Neutrophil (primary cell): ENCODE results near the gene ZNF530.

Source experiments
- H3K27ac ChIP-seq: fragments of 200-600 bp; sonication (generic); 2 replicates; pipeline ENCODE4 v1.5.1; 2016; ENCODE audit warnings: mild to moderate bottlenecking, moderate library complexity
- H3K27me3 ChIP-seq: fragments of 200-600 bp; sonication (generic); 2 replicates; pipeline ENCODE4 v1.6.0; 2016; ENCODE audit warnings: mild to moderate bottlenecking
- H3K36me3 ChIP-seq: fragments of 200-600 bp; sonication (generic); 2 replicates; pipeline ENCODE4 v1.5.1; 2017
- H3K4me1 ChIP-seq, 2 experiments: fragments of 200-600 bp in 1 of 2; sonication (generic) in 1 of 2; 1 replicate in 1 of 2; 2 replicates in 1 of 2; pipeline versions ENCODE4 v1.5.1 to v1.6.1; 2013 to 2016; ENCODE audit warnings: low read depth in 1 of 2, low read length in 1 of 2, mild to moderate bottlenecking in 1 of 2, moderate library complexity in 1 of 2; ENCODE audit not compliant: control insufficient read depth in 1 of 2, insufficient read depth in 1 of 2
- H3K4me3 ChIP-seq, 2 experiments: fragments of 200-600 bp in 1 of 2; sonication (generic) in 1 of 2; 1 replicate in 1 of 2; 2 replicates in 1 of 2; pipeline ENCODE4 v1.5.1; 2013 to 2016; ENCODE audit warnings: low read depth in 1 of 2, low read length in 1 of 2, mild to moderate bottlenecking in 1 of 2, moderate library complexity in 1 of 2
- H3K9me3 ChIP-seq: fragments of 200-600 bp; sonication (generic); 2 replicates; pipeline ENCODE4 v1.5.1; 2016
- CTCF ChIP-seq: fragments of 200-600 bp; sonication (generic); IDR thresholded peaks from 2 replicates; pipeline ENCODE4 v1.5.1; 2016; ENCODE audit warnings: antibody characterized with exemption

ZNF530 gene

DNA sequence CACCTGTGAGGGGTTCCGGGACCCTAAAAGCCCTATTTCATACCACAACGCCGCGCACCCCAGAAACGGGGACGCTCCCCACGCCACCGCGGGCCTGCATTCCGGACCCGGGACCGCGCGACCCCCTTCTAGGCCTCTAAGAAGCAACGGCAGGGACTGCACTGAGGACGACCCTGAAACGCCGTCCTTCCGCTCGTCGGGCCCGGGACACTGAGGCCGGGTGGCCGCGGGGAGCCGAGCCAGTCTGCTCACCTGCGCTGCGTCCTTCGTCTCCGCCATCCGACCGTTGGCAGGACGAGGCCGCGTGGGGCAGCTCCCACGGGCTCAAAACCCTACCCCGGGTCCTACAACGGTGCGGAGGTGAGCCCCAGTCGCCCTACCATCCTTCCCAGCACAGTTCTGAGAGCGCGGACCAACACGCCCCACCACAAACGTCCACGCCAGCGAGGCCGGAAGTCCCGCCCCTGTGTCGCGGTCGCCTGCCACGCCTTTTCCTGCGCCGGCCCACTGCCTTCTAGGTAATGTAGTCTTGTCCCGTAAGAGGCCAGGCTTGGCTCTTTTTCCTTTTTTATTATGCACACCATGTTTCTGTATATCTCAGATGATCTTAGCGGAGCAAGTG, 40.2 kb upstream of the ZNF530 start, which contains the start of gene ZNF550:
TSS of gene ZNF550 (minus strand) at position 460 of the 622 bp plus-strand sequence. CDS start at position 279, 181 bp downstream.
- H3K4me3 ChIP-seq, result peak within 1 kb of the TSS; percentile 64 to 72
- H3K9me3 ChIP-seq, result peaks cover 19% of the 10 kb centered on the region
- peak within 1 kb of the TSS; percentile 1 for H3K27ac ChIP-seq
- H3K4me1 ChIP-seq, result peaks cover 15 to 16% of the 10 kb centered on the region in 2 experiments
- H3K36me3 ChIP-seq, result no peaks in the 10 kb centered on the region
- TF ChIP-seq CTCF, result no peak
- no peaks in the 10 kb centered on the region for H3K27me3 ChIP-seq

DNA sequence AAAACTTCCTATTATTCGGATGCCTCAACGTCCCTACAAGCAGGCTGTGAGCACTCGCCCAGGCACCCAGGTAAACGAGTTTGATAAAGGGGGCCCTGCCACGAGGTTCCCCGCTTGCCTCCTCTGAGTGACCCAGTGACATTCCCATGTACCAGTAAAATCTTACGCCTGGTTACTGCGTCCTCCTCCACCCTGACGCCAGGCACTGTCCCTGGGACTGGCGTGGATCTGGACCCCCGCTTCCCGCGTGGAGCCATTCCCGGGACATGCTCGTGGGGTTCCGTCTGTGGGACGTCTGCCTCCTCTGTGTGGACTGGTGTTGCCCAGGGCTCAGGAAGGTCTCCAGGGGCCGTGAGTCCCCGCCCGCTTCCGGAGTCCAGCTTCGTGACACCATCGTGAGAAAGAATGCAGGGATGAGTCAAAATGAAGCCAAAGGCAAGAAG, 39.6 kb upstream of the ZNF530 start:
- H3K27me3 ChIP-seq, result no peaks in the 10 kb centered on the region
- peaks cover 23% of the 10 kb centered on the region for H3K9me3 ChIP-seq
- no peak overlapping the region for H3K27ac ChIP-seq
- peaks cover 15 to 16% of the 10 kb centered on the region in 2 experiments for H3K4me1 ChIP-seq
- H3K36me3 ChIP-seq, result no peaks in the 10 kb centered on the region
- TF ChIP-seq CTCF, result no peak
- H3K4me3 ChIP-seq, result peak overlapping the region; percentile 64 to 72

- Histone ChIP-seq H3K4me3 (no peak overlapping the region), H3K27me3 (no peaks in the 10 kb centered on the region), H3K4me1 (peaks cover 15 to 16% of the 10 kb centered on the region in 2 experiments), H3K36me3 (no peaks in the 10 kb centered on the region), H3K9me3 (peaks cover 54% of the 10 kb centered on the region), H3K27ac (no peak overlapping the region)
- TF ChIP-seq CTCF, result no peak
These were observed 36.1 kb upstream of the ZNF530 start for GRCh38 chr19:57563547-57563946.

GRCh38 chr19:57566396-57567265, 33.1 kb upstream of the ZNF530 start:
- no peaks in the 10 kb centered on the region for H3K4me1 ChIP-seq
- H3K27ac ChIP-seq, result no peak overlapping the region
- TF ChIP-seq CTCF, result no peak
- H3K4me3 ChIP-seq, result no peak overlapping the region
- no peaks in the 10 kb centered on the region for H3K36me3 ChIP-seq
- H3K9me3 ChIP-seq, result peaks cover 57% of the 10 kb centered on the region
- no peaks in the 10 kb centered on the region for H3K27me3 ChIP-seq

- Histone ChIP-seq H3K27ac (no peak overlapping the region), H3K27me3 (no peaks in the 10 kb centered on the region), H3K4me3 (no peak overlapping the region), H3K9me3 (peaks cover 76% of the 10 kb centered on the region), H3K4me1 (no peaks in the 10 kb centered on the region), H3K36me3 (peaks cover 7% of the 10 kb centered on the region)
- no peak for TF ChIP-seq CTCF
These were observed 29.0 kb upstream of the ZNF530 start for GRCh38 chr19:57570707-57571106.
